ENCODE results near the gene TSHZ2. TPM values are rescaled to one million over a fixed set of nuclear protein-coding genes. Genes with fewer than 3 reads are reported as not detected.

Gene TSHZ2
- total RNA-seq, 1 donor, result 3.6 TPM

DNA sequence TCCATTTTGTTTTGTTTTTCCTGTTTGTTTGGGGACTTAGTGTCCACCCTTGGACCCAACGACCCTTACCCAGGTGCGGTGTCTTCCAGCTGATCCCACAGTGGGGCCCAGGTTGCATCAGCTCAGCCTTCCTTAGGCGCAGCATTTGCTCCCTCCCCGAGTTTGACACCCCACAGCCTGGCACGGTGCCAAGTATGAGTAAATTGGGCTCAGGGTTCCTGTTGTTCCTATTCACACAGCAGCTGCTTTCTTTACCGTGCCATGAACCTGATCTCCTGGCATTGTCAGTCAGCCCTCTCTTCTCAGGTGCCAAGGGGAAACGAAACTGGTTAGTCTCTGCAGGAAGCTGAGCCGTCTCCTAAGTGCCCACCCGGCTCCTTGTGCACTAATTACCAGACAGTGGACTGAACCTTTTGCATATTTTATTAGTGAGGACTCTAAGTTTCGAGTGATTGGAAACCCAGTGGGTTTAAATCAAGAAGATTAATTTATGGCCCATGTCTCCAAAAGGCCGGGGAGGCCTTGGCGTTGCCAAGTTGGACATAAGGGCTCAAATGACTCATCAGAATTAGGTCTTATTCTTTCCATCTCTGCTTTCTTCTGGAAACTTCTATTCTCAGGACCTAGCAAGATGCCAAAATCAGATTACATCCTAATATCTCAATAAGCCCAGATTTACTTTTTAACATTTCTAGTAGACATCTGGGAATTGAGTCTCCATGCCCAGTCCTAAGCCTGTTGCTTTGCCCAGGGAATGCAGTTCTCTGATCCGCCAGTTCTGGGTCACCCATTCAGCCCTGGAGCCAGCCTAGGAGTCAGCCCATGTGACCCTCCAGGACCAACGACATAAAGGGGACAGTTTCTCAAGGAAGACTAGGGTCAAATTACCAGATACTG is 68.8 kb downstream of the TSHZ2 start:
- Histone ChIP-seq H3K4me2 (ENCODE audit: insufficient read depth, low read length) (no peak overlapping the region), H3K9me3 (ENCODE audit: low read depth, low read length) (no peaks in the 10 kb centered on the region), H4K20me1 (ENCODE audit: insufficient read depth, low read length) (no peaks in the 10 kb centered on the region), H3K36me3 (ENCODE audit: insufficient read depth, low read length) (no peaks in the 10 kb centered on the region), H3K79me2 (ENCODE audit: insufficient read depth, low read length) (no peaks in the 10 kb centered on the region), H3K4me1 (ENCODE audit: insufficient read depth, low read length) (no peaks in the 10 kb centered on the region), H3K27me3 (ENCODE audit: insufficient read depth, low read length) (no peaks in the 10 kb centered on the region), H2AFZ (ENCODE audit: low read length) (no peak overlapping the region), H3K4me3 (ENCODE audit: insufficient read depth, low read length) (no peak overlapping the region), H3K27ac (ENCODE audit: low read depth, low read length) (no peak overlapping the region)
- peak; percentile 46 for DNase-seq (ENCODE audit: insufficient read length, low spot score, missing footprints)
- TF ChIP-seq, protein P1, sequence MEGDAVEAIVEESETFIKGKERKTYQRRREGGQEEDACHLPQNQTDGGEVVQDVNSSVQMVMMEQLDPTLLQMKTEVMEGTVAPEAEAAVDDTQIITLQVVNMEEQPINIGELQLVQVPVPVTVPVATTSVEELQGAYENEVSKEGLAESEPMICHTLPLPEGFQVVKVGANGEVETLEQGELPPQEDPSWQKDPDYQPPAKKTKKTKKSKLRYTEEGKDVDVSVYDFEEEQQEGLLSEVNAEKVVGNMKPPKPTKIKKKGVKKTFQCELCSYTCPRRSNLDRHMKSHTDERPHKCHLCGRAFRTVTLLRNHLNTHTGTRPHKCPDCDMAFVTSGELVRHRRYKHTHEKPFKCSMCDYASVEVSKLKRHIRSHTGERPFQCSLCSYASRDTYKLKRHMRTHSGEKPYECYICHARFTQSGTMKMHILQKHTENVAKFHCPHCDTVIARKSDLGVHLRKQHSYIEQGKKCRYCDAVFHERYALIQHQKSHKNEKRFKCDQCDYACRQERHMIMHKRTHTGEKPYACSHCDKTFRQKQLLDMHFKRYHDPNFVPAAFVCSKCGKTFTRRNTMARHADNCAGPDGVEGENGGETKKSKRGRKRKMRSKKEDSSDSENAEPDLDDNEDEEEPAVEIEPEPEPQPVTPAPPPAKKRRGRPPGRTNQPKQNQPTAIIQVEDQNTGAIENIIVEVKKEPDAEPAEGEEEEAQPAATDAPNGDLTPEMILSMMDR (IDR thresholded peaks at IDR 0.05; ENCODE audit: extremely low read depth, low read depth, low read length), result no peak

DNA sequence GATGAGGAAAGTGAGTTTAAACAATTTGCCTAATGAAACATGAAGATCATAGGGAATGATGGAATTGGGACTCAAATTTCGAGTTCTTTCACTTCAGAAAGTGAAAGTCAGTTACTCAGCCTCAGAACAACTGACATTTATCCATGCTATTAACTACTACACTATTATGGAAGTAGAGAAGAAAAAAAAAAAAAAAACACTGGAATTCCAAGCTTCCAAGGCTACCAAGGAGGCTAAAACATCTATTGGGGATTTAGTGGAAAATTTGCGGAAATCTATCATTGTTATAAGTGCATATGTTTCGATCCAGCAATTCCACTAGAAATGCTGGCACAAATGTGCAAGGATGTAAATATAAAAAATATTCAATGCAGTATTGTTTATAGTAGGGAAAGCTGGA is 70.4 kb downstream of the TSHZ2 start:
- peak overlapping the region; percentile 13 for H3K4me2 ChIP-seq (ENCODE audit: insufficient read depth, low read length)
- H3K9me3 ChIP-seq (ENCODE audit: low read depth, low read length), result no peaks in the 10 kb centered on the region
- H2AFZ ChIP-seq (ENCODE audit: low read length), result no peak overlapping the region
- H3K27ac ChIP-seq (ENCODE audit: low read depth, low read length), result no peak overlapping the region
- no peaks in the 10 kb centered on the region for H3K79me2 ChIP-seq (ENCODE audit: insufficient read depth, low read length)
- H4K20me1 ChIP-seq (ENCODE audit: insufficient read depth, low read length), result no peaks in the 10 kb centered on the region
- TF ChIP-seq, protein P1 (IDR thresholded peaks at IDR 0.05; ENCODE audit: extremely low read depth, low read depth, low read length), result no peak
- H3K4me3 ChIP-seq (ENCODE audit: insufficient read depth, low read length), result no peak overlapping the region
- DNase-seq (ENCODE audit: insufficient read length, low spot score, missing footprints), result no peak
- H3K4me1 ChIP-seq (ENCODE audit: insufficient read depth, low read length), result no peaks in the 10 kb centered on the region
- H3K36me3 ChIP-seq (ENCODE audit: insufficient read depth, low read length), result no peaks in the 10 kb centered on the region
- H3K27me3 ChIP-seq (ENCODE audit: insufficient read depth, low read length), result no peaks in the 10 kb centered on the region

DNA sequence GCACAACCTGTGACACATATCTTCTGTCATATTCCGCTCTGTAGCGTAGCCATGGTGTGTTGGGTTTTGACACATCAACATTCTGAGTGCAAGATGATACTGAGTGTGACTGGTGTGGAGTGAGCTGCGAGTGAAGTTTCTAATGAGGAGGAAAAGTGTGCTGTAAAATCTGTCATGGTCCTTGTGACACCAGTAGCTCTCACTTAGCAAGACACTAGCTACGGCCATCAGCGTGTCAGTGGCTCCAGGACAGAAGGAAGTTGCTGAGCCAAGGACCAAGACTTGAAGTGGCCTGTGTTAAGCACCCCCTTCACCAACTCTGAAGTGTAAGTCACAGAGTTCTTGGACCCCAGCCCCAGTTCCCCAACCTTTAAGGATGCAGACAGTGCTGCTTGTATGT is 72.1 kb downstream of the TSHZ2 start:
- no peak overlapping the region for H3K4me3 ChIP-seq (ENCODE audit: insufficient read depth, low read length)
- DNase-seq (ENCODE audit: insufficient read length, low spot score, missing footprints), result no peak
- no peaks in the 10 kb centered on the region for H3K36me3 ChIP-seq (ENCODE audit: insufficient read depth, low read length)
- H3K9me3 ChIP-seq (ENCODE audit: low read depth, low read length), result no peaks in the 10 kb centered on the region
- H2AFZ ChIP-seq (ENCODE audit: low read length), result no peak overlapping the region
- no peak overlapping the region for H3K4me2 ChIP-seq (ENCODE audit: insufficient read depth, low read length)
- no peaks in the 10 kb centered on the region for H4K20me1 ChIP-seq (ENCODE audit: insufficient read depth, low read length)
- H3K27me3 ChIP-seq (ENCODE audit: insufficient read depth, low read length), result no peaks in the 10 kb centered on the region
- H3K79me2 ChIP-seq (ENCODE audit: insufficient read depth, low read length), result no peaks in the 10 kb centered on the region
- no peaks in the 10 kb centered on the region for H3K4me1 ChIP-seq (ENCODE audit: insufficient read depth, low read length)
- TF ChIP-seq, protein P1 (IDR thresholded peaks at IDR 0.05; ENCODE audit: extremely low read depth, low read depth, low read length), result no peak
- H3K27ac ChIP-seq (ENCODE audit: low read depth, low read length), result no peak overlapping the region

DNA sequence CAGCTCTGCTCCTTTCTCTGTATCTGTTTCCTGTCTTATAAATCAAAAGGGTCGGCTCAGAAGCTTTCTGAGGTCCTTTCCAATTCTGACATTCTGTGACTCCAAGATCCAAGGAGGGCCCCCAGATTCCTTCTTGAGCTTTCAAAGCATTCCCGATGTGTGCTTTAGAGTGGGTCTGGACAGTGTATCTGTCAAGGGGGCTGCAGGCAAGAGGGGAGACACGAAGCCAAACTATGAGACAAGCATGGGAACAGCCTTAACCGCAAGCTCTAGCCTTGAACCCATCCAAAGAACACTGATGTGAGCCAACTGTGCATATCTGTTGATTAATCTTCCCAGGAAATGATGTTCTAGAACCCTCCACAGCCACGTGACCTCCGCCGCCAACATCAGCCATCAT is 73.8 kb downstream of the TSHZ2 start:
- Histone ChIP-seq H3K4me3 (ENCODE audit: insufficient read depth, low read length) (no peak overlapping the region), H3K4me2 (ENCODE audit: insufficient read depth, low read length) (no peak overlapping the region), H2AFZ (ENCODE audit: low read length) (no peak overlapping the region), H3K36me3 (ENCODE audit: insufficient read depth, low read length) (no peaks in the 10 kb centered on the region), H3K27me3 (ENCODE audit: insufficient read depth, low read length) (no peaks in the 10 kb centered on the region), H3K79me2 (ENCODE audit: insufficient read depth, low read length) (no peaks in the 10 kb centered on the region), H4K20me1 (ENCODE audit: insufficient read depth, low read length) (no peaks in the 10 kb centered on the region), H3K9me3 (ENCODE audit: low read depth, low read length) (no peaks in the 10 kb centered on the region), H3K4me1 (ENCODE audit: insufficient read depth, low read length) (no peaks in the 10 kb centered on the region), H3K27ac (ENCODE audit: low read depth, low read length) (no peak overlapping the region)
- TF ChIP-seq, protein P1 (IDR thresholded peaks at IDR 0.05; ENCODE audit: extremely low read depth, low read depth, low read length), result no peak
- DNase-seq (ENCODE audit: insufficient read length, low spot score, missing footprints), result no peak
